ENCODE data around the gene DIAPH3. TPM values are rescaled to one million over a fixed set of nuclear protein-coding genes. Genes with fewer than 3 reads are reported as not detected.

The DIAPH3 gene
- polyA plus RNA-seq, 1 donor from 2014 or later: 0.37 TPM

- no peaks in the 10 kb centered on the region for H3K9me2 ChIP-seq (ENCODE audit: insufficient read depth, low read length)
- H3K27me3 ChIP-seq (ENCODE audit: insufficient read depth, low read depth, low read length): no peaks in the 10 kb centered on the region
- no peaks in the 10 kb centered on the region for H3K36me3 ChIP-seq (ENCODE audit: insufficient read depth, low read length)
- TF ChIP-seq TAF1 (IDR thresholded peaks at IDR 0.05; ENCODE audit: low read depth) (no peak), POLR2AphosphoS5 (IDR thresholded peaks at IDR 0.05) (no peak), CTCF (IDR thresholded peaks at IDR 0.05; ENCODE audit: poor library complexity, severe bottlenecking) (no peak), RAD21 (conservative IDR thresholded peaks at IDR 0.05) (no peak), SMC3 (conservative IDR thresholded peaks at IDR 0.05; ENCODE audit: poor library complexity) (no peak), EZH2 (IDR thresholded peaks at IDR 0.05; ENCODE audit: borderline replicate concordance, insufficient read depth, low read length, poor library complexity, severe bottlenecking) (no peak), REST (IDR thresholded peaks at IDR 0.05; ENCODE audit: borderline replicate concordance) (no peak), MXI1 (conservative IDR thresholded peaks at IDR 0.05; ENCODE audit: poor library complexity, severe bottlenecking) (no peak), EP300 (conservative IDR thresholded peaks at IDR 0.05; ENCODE audit: poor library complexity, severe bottlenecking) (no peak)
- no peak overlapping the region for H3K27ac ChIP-seq (ENCODE audit: low read length)
- no peaks in the 10 kb centered on the region for H4K20me1 ChIP-seq (ENCODE audit: insufficient read depth)
- H3K4me2 ChIP-seq (ENCODE audit: low read length): no peak overlapping the region
- no peak overlapping the region for H2AFZ ChIP-seq (ENCODE audit: low read depth, low read length)
- no peak overlapping the region for H3K4me3 ChIP-seq (ENCODE audit: low read length)
- H3F3A ChIP-seq (ENCODE audit: insufficient read depth, low read length, poor library complexity, severe bottlenecking): no peaks in the 10 kb centered on the region
- H3K9ac ChIP-seq (ENCODE audit: low read length): no peak overlapping the region
- H3K79me2 ChIP-seq (replicated peaks; ENCODE audit: insufficient read depth, low read length): peaks cover 12% of the 10 kb centered on the region
- no peaks in the 10 kb centered on the region for H3K9me3 ChIP-seq (ENCODE audit: low read length)
Measured at GRCh38 chr13:60165391-60166099, 1.8 kb upstream of the DIAPH3 start.

GRCh38 chr13:60164234-60164889 lies 634 bp upstream of the DIAPH3 start:
- TF ChIP-seq RAD21 (conservative IDR thresholded peaks at IDR 0.05): peak; percentile 7
- no peak for TF ChIP-seq EZH2 (IDR thresholded peaks at IDR 0.05; ENCODE audit: borderline replicate concordance, insufficient read depth, low read length, poor library complexity, severe bottlenecking)
- TF ChIP-seq MXI1 (conservative IDR thresholded peaks at IDR 0.05; ENCODE audit: poor library complexity, severe bottlenecking): no peak
- no peak for TF ChIP-seq CTCF (IDR thresholded peaks at IDR 0.05; ENCODE audit: poor library complexity, severe bottlenecking)
- peak; percentile 10 for TF ChIP-seq REST (IDR thresholded peaks at IDR 0.05; ENCODE audit: borderline replicate concordance)
- no peak for TF ChIP-seq POLR2AphosphoS5 (IDR thresholded peaks at IDR 0.05)
- TF ChIP-seq EP300 (conservative IDR thresholded peaks at IDR 0.05; ENCODE audit: poor library complexity, severe bottlenecking): peak; percentile 2
- TF ChIP-seq TAF1 (IDR thresholded peaks at IDR 0.05; ENCODE audit: low read depth): no peak
- no peak for TF ChIP-seq SMC3 (conservative IDR thresholded peaks at IDR 0.05; ENCODE audit: poor library complexity)
- Histone ChIP-seq H3K79me2 (replicated peaks; ENCODE audit: insufficient read depth, low read length) (peaks cover 12% of the 10 kb centered on the region), H2AFZ (ENCODE audit: low read depth, low read length) (peak overlapping the region; percentile 71)

More at GRCh38 chr13:60164234-60164889, 634 bp upstream of the DIAPH3 start:
- no peaks in the 10 kb centered on the region for H3K9me3 ChIP-seq (ENCODE audit: low read length)
- peak overlapping the region; percentile 81 for H3K9ac ChIP-seq (ENCODE audit: low read length)
- H3K36me3 ChIP-seq (ENCODE audit: insufficient read depth, low read length): no peaks in the 10 kb centered on the region
- H4K20me1 ChIP-seq (ENCODE audit: insufficient read depth): no peaks in the 10 kb centered on the region
- H3F3A ChIP-seq (ENCODE audit: insufficient read depth, low read length, poor library complexity, severe bottlenecking): no peaks in the 10 kb centered on the region
- H3K4me3 ChIP-seq (ENCODE audit: low read length): peak overlapping the region; percentile 72
- H3K27ac ChIP-seq (ENCODE audit: low read length): peak overlapping the region; percentile 84
- no peaks in the 10 kb centered on the region for H3K9me2 ChIP-seq (ENCODE audit: insufficient read depth, low read length)
- peak overlapping the region; percentile 83 for H3K4me2 ChIP-seq (ENCODE audit: low read length)
- H3K27me3 ChIP-seq (ENCODE audit: insufficient read depth, low read depth, low read length): no peaks in the 10 kb centered on the region
